ENCODE measurements around the gene ADGRD1. TPM values are rescaled to one million over a fixed set of nuclear protein-coding genes. Genes with fewer than 3 reads are reported as not detected.

The ADGRD1 gene
- total and polyA plus RNA-seq, 2 of the 8 experiments (the other 6 are each of a cell fraction or from before 2014, with no cell fraction given): 0.36 to 0.48 TPM

DNA sequence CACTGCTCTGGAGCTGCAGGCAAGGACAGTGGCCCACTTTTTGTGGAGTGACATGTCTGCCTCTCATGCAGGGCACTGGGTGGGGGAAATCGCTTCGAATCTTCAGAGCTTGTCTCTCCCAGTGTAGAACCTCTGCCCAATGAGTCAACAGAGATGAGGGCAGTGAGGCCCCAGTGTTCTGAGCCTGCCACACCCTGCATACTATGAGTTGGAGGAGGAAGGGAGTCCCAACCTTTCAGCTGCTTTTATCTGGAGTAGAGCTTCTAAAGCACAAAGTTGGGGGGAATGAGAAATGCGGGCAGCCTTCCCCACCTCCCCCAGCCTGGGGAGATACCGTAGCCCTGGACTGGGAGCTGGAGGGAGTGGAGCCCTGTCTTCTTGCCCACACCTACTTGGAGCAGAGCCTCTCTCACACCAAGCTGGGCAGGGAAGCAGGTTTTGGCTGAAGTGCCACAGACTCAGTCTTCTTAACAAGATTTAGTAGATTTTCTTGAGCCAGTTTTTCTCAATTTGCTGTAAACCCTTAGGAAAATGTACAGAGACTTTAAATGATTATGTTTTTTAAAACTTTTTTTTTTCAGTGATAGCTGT is 159.1 kb downstream of the ADGRD1 start:
- H2AK5ac ChIP-seq (ENCODE audit: low read depth, low read length): no peak overlapping the region
- H3K23ac ChIP-seq (ENCODE audit: insufficient read length): no peak overlapping the region
- no peak overlapping the region for H3K14ac ChIP-seq (ENCODE audit: insufficient read length)
- no peaks in the 10 kb centered on the region for H3K79me1 ChIP-seq (ENCODE audit: low read depth, low read length)
- no peak overlapping the region for H2BK15ac ChIP-seq (ENCODE audit: low read length)
- WGBS, 2 experiments (ENCODE audit: extremely low coverage in 1 of 2, insufficient coverage in 1 of 2, insufficient read length in 1 of 2, insufficient replicate concordance in 2 of 2, low coverage in 1 of 2, low lambda C conversion rate in 2 of 2, missing lambda C conversion rate in 1 of 2): 87% methylated on average over 4 of the region's 4 CpGs; no CpG with 5 or more reads in 1 of the 2 experiments
- H3K9ac ChIP-seq (replicated peaks in 1 of 4; ENCODE audit: extremely low read depth in 1 of 4, low read depth in 3 of 4, low read length in 3 of 4): no peak overlapping the region
- no peak overlapping the region for H4K8ac ChIP-seq (ENCODE audit: extremely low read depth, insufficient read depth, low read length)
- no peak overlapping the region for H2BK20ac ChIP-seq (ENCODE audit: low read length)
- H3K23me2 ChIP-seq (ENCODE audit: low read depth, low read length): no peaks in the 10 kb centered on the region
- no peak overlapping the region for H2BK12ac ChIP-seq (ENCODE audit: low read depth, low read length)
- no peaks in the 10 kb centered on the region for H4K20me1 ChIP-seq (replicated peaks in 1 of 2; ENCODE audit: control insufficient read depth in 1 of 2, insufficient read depth in 2 of 2, low read length in 2 of 2)
- H3K4me2 ChIP-seq (ENCODE audit: insufficient read depth in 1 of 2, low read depth in 2 of 2, low read length in 2 of 2): no peak overlapping the region
- H3K4me3 ChIP-seq (ENCODE audit: extremely low read depth in 1 of 4, insufficient read depth in 2 of 4, low read depth in 3 of 4, low read length in 4 of 4): no peak overlapping the region
- H3K27ac ChIP-seq (ENCODE audit: low read depth, low read length): no peak overlapping the region
- no peak overlapping the region for H2BK120ac ChIP-seq (replicated peaks; ENCODE audit: low read depth, low read length)
- H4K5ac ChIP-seq (ENCODE audit: insufficient read length, low read depth, low read length): no peak overlapping the region
- H3K4ac ChIP-seq (replicated peaks; ENCODE audit: insufficient read length, low read depth, low read length): no peak overlapping the region
- no peaks in the 10 kb centered on the region; a peak in 1 of 8 replicates for H3K36me3 ChIP-seq (ENCODE audit: control insufficient read depth in 2 of 4, insufficient read depth in 4 of 4, low read length in 3 of 4)
- TF ChIP-seq JUND (IDR thresholded peaks at IDR 0.05; ENCODE audit: low read length): no peak
- TF ChIP-seq, protein P1, sequence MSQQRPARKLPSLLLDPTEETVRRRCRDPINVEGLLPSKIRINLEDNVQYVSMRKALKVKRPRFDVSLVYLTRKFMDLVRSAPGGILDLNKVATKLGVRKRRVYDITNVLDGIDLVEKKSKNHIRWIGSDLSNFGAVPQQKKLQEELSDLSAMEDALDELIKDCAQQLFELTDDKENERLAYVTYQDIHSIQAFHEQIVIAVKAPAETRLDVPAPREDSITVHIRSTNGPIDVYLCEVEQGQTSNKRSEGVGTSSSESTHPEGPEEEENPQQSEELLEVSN (IDR thresholded peaks at IDR 0.05): no peak
- no peak for TF ChIP-seq KDM4A (IDR thresholded peaks at IDR 0.05; ENCODE audit: low read depth, low read length, severe bottlenecking)
- TF ChIP-seq BCL11A (IDR thresholded peaks at IDR 0.05; ENCODE audit: low read depth in 2 of 2, low read length in 2 of 2): no peak
- no peak for TF ChIP-seq POLR2AphosphoS5 (IDR thresholded peaks at IDR 0.05; ENCODE audit: low read depth, low read length)
- no peak for TF ChIP-seq EP300 (IDR thresholded peaks at IDR 0.05; ENCODE audit: borderline replicate concordance in 1 of 2, low read depth in 2 of 2, low read length in 2 of 2)
- TF ChIP-seq CBX8 (IDR thresholded peaks at IDR 0.05; ENCODE audit: borderline replicate concordance, low read depth, low read length): no peak
- no peak for TF ChIP-seq TCF12 (IDR thresholded peaks at IDR 0.05; ENCODE audit: low read depth, low read length)
- TF ChIP-seq, protein P2, sequence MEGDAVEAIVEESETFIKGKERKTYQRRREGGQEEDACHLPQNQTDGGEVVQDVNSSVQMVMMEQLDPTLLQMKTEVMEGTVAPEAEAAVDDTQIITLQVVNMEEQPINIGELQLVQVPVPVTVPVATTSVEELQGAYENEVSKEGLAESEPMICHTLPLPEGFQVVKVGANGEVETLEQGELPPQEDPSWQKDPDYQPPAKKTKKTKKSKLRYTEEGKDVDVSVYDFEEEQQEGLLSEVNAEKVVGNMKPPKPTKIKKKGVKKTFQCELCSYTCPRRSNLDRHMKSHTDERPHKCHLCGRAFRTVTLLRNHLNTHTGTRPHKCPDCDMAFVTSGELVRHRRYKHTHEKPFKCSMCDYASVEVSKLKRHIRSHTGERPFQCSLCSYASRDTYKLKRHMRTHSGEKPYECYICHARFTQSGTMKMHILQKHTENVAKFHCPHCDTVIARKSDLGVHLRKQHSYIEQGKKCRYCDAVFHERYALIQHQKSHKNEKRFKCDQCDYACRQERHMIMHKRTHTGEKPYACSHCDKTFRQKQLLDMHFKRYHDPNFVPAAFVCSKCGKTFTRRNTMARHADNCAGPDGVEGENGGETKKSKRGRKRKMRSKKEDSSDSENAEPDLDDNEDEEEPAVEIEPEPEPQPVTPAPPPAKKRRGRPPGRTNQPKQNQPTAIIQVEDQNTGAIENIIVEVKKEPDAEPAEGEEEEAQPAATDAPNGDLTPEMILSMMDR (IDR thresholded peaks at IDR 0.05; ENCODE audit: control extremely low read depth in 1 of 3, insufficient read depth in 1 of 3, low read depth in 1 of 3, low read length in 3 of 3): no peak
- TF ChIP-seq KDM5A (IDR thresholded peaks at IDR 0.05; ENCODE audit: low read length): no peak
- H3K27me3 ChIP-seq (replicated peaks in 1 of 4; ENCODE audit: control insufficient read depth in 3 of 4, extremely low read depth in 1 of 4, insufficient read depth in 3 of 4, low read length in 3 of 4): no peaks in the 10 kb centered on the region
- CTCF ChIA-PET (ENCODE audit: partially characterized antibody): interaction anchor here (0.6 to 15.0 kb wide), 12 partner anchors 7 to 421 kb away, joined by 3 to 196 read pairs (median 5); partner anchors contain the start of gene ADGRD1
- no peak for DNase-seq (ENCODE audit: low read depth in 1 of 2, low spot score in 2 of 2)
- no peak for FAIRE-seq
- no peak overlapping the region for H2AFZ ChIP-seq (ENCODE audit: low read length)
- H3K79me2 ChIP-seq (ENCODE audit: control insufficient read depth in 1 of 2, insufficient read depth in 2 of 2, low read length in 2 of 2): no peaks in the 10 kb centered on the region
- H3K56ac ChIP-seq (replicated peaks; ENCODE audit: insufficient read length, low read depth, low read length): no peak overlapping the region
- 0 out of 4 replicates have a peak, but pooled peaks cover 0 to 2% of the 10 kb centered on the region in 2 experiments for H3K9me3 ChIP-seq (ENCODE audit: insufficient read depth in 2 of 2, low read depth in 1 of 2, low read length in 1 of 2)
- H3K4me1 ChIP-seq (replicated peaks in 1 of 4; ENCODE audit: control insufficient read depth in 3 of 4, insufficient read depth in 4 of 4, low read length in 3 of 4): peaks cover 0 to 7% (median 3%) of the 10 kb centered on the region in 4 experiments; a peak in 4 of 7 replicates
- H2BK5ac ChIP-seq (ENCODE audit: low read depth, low read length): no peak overlapping the region
- no peak overlapping the region for H3K18ac ChIP-seq (ENCODE audit: extremely low read depth, low read length)
- POLR2A ChIA-PET (ENCODE audit: partially characterized antibody): no interaction called here
- H4K91ac ChIP-seq (replicated peaks; ENCODE audit: insufficient read length, low read length): no peak overlapping the region

All from H1 (cell line).